ENCODE results near the gene SCAMP2. TPM values are rescaled to one million over a fixed set of nuclear protein-coding genes. Genes with fewer than 3 reads are reported as not detected.

Gene SCAMP2
- total and polyA plus RNA-seq, 4 donors: 51.2 to 122 (median 82.7) TPM

DNA sequence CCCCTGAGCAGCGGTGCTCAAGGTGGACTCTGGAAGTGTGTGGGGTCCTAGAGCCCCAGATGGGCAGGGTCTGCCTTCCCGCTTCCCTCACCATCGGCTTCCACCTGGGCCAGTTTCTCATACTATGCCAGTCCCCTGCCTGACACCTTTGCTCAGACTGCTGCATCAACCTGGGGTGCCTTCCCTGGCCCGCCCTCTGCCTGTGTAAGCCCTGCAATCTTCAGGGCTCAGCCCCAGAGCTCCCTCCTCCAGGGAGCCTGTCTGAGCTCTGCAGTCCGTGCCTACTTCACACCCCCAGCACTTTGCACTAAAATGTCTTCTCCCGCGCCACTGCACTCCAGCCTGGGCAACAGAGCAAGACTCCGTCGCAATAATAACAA lies 78.2 kb downstream of the SCAMP2 start:
- Histone ChIP-seq H3K9me3 (ENCODE audit: control insufficient read depth in 4 of 4, insufficient read depth in 3 of 4, low read length in 3 of 4) (no peaks in the 10 kb centered on the region), H3K27ac (ENCODE audit: low read depth in 1 of 2, low read length in 1 of 2) (no peak overlapping the region), H3K36me3 (ENCODE audit: control insufficient read depth in 4 of 4, insufficient read depth in 4 of 4, low read length in 4 of 4) (peaks cover 0 to 14% (median under 1%) of the 10 kb centered on the region in 4 donors), H3K4me3 (no peak overlapping the region), H3K4me1 (ENCODE audit: control insufficient read depth in 5 of 5, insufficient read depth in 5 of 5, low read length in 5 of 5) (peaks cover under 1 to 24% (median 7%) of the 10 kb centered on the region in 5 donors), H3K27me3 (ENCODE audit: control insufficient read depth in 3 of 3, insufficient read depth in 3 of 3, low read length in 2 of 3) (no peaks in the 10 kb centered on the region), H3K9ac (ENCODE audit: insufficient read depth in 1 of 2, low read length in 2 of 2) (no peak overlapping the region)
- whole genome bisulfite sequencing, 2 donors: 93 to 95% methylated on average over 9 of the region's 9 CpGs
- ATAC-seq (ENCODE audit: insufficient read depth, low FRiP score): no peak
- DNase-seq: no peak
- TF ChIP-seq, protein P1, sequence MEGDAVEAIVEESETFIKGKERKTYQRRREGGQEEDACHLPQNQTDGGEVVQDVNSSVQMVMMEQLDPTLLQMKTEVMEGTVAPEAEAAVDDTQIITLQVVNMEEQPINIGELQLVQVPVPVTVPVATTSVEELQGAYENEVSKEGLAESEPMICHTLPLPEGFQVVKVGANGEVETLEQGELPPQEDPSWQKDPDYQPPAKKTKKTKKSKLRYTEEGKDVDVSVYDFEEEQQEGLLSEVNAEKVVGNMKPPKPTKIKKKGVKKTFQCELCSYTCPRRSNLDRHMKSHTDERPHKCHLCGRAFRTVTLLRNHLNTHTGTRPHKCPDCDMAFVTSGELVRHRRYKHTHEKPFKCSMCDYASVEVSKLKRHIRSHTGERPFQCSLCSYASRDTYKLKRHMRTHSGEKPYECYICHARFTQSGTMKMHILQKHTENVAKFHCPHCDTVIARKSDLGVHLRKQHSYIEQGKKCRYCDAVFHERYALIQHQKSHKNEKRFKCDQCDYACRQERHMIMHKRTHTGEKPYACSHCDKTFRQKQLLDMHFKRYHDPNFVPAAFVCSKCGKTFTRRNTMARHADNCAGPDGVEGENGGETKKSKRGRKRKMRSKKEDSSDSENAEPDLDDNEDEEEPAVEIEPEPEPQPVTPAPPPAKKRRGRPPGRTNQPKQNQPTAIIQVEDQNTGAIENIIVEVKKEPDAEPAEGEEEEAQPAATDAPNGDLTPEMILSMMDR (IDR thresholded peaks at IDR 0.05; ENCODE audit: control extremely low read depth, extremely low read depth): no peak

- no peak overlapping the region for H3K27ac ChIP-seq (ENCODE audit: low read depth in 1 of 2, low read length in 1 of 2)
- DNase-seq (no peak), ATAC-seq (ENCODE audit: insufficient read depth, low FRiP score) (no peak)
- peaks cover 6 to 26% (median 13%) of the 10 kb centered on the region in 5 donors for H3K4me1 ChIP-seq (ENCODE audit: control insufficient read depth in 5 of 5, insufficient read depth in 5 of 5, low read length in 5 of 5)
- H3K36me3 ChIP-seq (ENCODE audit: control insufficient read depth in 4 of 4, insufficient read depth in 4 of 4, low read length in 4 of 4): peaks cover 0 to 9% (median 0%) of the 10 kb centered on the region in 4 donors
- TF ChIP-seq, protein P1 (IDR thresholded peaks at IDR 0.05; ENCODE audit: control extremely low read depth, extremely low read depth): no peak
- H3K9me3 ChIP-seq (ENCODE audit: control insufficient read depth in 4 of 4, insufficient read depth in 3 of 4, low read length in 3 of 4): no peaks in the 10 kb centered on the region
- H3K4me3 ChIP-seq: no peak overlapping the region
- WGBS, 2 donors: 87 to 90% methylated on average over 7 of the region's 9 CpGs
- H3K27me3 ChIP-seq (ENCODE audit: control insufficient read depth in 3 of 3, insufficient read depth in 3 of 3, low read length in 2 of 3): no peaks in the 10 kb centered on the region
- no peak overlapping the region for H3K9ac ChIP-seq (ENCODE audit: insufficient read depth in 1 of 2, low read length in 2 of 2)
Observed at GRCh38 chr15:74794248-74794969, 78.8 kb downstream of the SCAMP2 start.

Small RNA genes within 50 kb of the gene (small RNA-seq; reads per million reads assigned to genes)
- gene CPLX3 (ENCODE audit: low replicate concordance) (not detected), gene MIR6882 (ENCODE audit: low replicate concordance) (0.10 reads per million)

Other genes starting within 250 kb of the SCAMP2 start
- gene EDC3, start 177.3 kb downstream of the SCAMP2 start, total RNA-seq: 10 to 100 TPM; 27.1 to 31.9 TPM
- 10 to 100 TPM; 15.3 to 17.0 TPM for gene EDC3, start 177.3 kb downstream of the SCAMP2 start, polyA plus RNA-seq
- gene CYP1A1, start 147.8 kb downstream of the SCAMP2 start, total RNA-seq: under 1 TPM; 0.31 to 1.00 TPM
- 10 to 100 TPM in 1 of 2 donors, under 1 TPM in 1; 0.46 to 15.0 TPM for gene CYP1A1, start 147.8 kb downstream of the SCAMP2 start, polyA plus RNA-seq
- under 1 TPM in 1 of 2 donors, not detected in 1; 0.17 TPM for gene CYP1A2, start 124.5 kb downstream of the SCAMP2 start, total RNA-seq
- gene CYP1A2, start 124.5 kb downstream of the SCAMP2 start, polyA plus RNA-seq: under 1 TPM; 0.05 to 0.57 TPM
- gene CSK, start 91.3 kb downstream of the SCAMP2 start, total RNA-seq: 10 to 100 TPM; 39.7 to 82.9 TPM
- 10 to 100 TPM; 40.9 to 99.1 TPM for gene CSK, start 91.3 kb downstream of the SCAMP2 start, polyA plus RNA-seq
- gene LMAN1L, start 60.5 kb downstream of the SCAMP2 start, total RNA-seq: under 1 TPM in 1 of 2 donors, not detected in 1; 0.31 TPM
- under 1 TPM in 1 of 2 donors, not detected in 1; 0.11 TPM for gene LMAN1L, start 60.5 kb downstream of the SCAMP2 start, polyA plus RNA-seq
- not detected for gene CPLX3, start 46.7 kb downstream of the SCAMP2 start, total RNA-seq
- under 1 TPM; 0.10 to 0.13 TPM for gene CPLX3, start 46.7 kb downstream of the SCAMP2 start, polyA plus RNA-seq
- gene ULK3, start 30.2 kb downstream of the SCAMP2 start, total RNA-seq: 10 to 100 TPM; 20.6 to 46.8 TPM
- gene ULK3, start 30.2 kb downstream of the SCAMP2 start, polyA plus RNA-seq: 10 to 100 TPM; 30.6 to 54.5 TPM
- 10 to 100 TPM; 28.5 to 42.4 TPM for gene MPI, start 16.7 kb upstream of the SCAMP2 start, total RNA-seq
- 10 to 100 TPM; 13.7 to 31.7 TPM for gene MPI, start 16.7 kb upstream of the SCAMP2 start, polyA plus RNA-seq
- 10 to 100 TPM; 49.7 to 88.4 TPM for gene FAM219B, start 33.5 kb upstream of the SCAMP2 start, total RNA-seq
- gene FAM219B, start 33.5 kb upstream of the SCAMP2 start, polyA plus RNA-seq: 10 to 100 TPM; 32.4 to 35.3 TPM
- 100 to 1,000 TPM in 1 of 2 donors, 10 to 100 TPM in 1; 70.7 to 163 TPM for gene COX5A, start 64.7 kb upstream of the SCAMP2 start, total RNA-seq
- gene COX5A, start 64.7 kb upstream of the SCAMP2 start, polyA plus RNA-seq: 100 to 1,000 TPM; 233 to 301 TPM
- gene RPP25, start 83.4 kb upstream of the SCAMP2 start, total RNA-seq: 10 to 100 TPM in 1 of 2 donors, 1 to 10 TPM in 1; 3.8 to 15.2 TPM
- gene RPP25, start 83.4 kb upstream of the SCAMP2 start, polyA plus RNA-seq: 10 to 100 TPM in 1 of 2 donors, 1 to 10 TPM in 1; 10.0 to 15.7 TPM
- 1 to 10 TPM; 3.8 to 4.8 TPM for gene SCAMP5, start 122.2 kb upstream of the SCAMP2 start, total RNA-seq
- 1 to 10 TPM in 1 of 2 donors, under 1 TPM in 1; 0.94 to 9.5 TPM for gene SCAMP5, start 122.2 kb upstream of the SCAMP2 start, polyA plus RNA-seq
- gene PPCDC, start 150.2 kb upstream of the SCAMP2 start, total RNA-seq: 10 to 100 TPM; 12.8 to 19.2 TPM
- gene PPCDC, start 150.2 kb upstream of the SCAMP2 start, polyA plus RNA-seq: 10 to 100 TPM; 22.5 to 23.8 TPM

Data from lung (tissue), 13 donors.